Activated T-helper 9 cell treated with anti-CD3 and anti-CD28 coated beads, Interleukin-2, amount 50 U/mL, for 16 hours (primary cell): Measurements from ENCODE around the gene GNPDA1.
A peak's percentile ranks its signal among the peaks of the same experiment; 100 is the strongest.

Source experiments
- DNase-seq: peaks from one replicate; pipeline ENCODE4 v3.0.0-alpha.2; 2020; ENCODE audit warnings: low read depth

Gene GNPDA1

DNA sequence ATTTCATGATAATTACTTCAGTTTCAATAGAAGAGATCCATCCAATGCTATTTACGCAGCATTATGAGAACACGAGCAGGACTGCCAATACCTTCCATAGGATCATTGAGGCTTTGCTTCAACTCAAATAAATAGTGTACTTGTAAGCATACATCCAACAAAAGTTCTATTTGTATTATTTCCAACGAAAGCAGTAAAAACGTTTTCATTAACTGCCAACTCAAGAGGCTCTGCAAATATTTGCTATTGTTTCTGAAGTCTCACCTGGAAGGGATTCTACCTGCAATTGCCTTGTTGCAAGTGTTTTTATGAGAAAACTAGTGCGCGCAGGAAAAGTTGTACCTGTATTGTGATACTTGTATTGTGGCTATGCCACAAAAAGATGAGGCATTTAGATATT, 11.0 kb upstream of the GNPDA1 start:
- no peak for DNase-seq

DNA sequence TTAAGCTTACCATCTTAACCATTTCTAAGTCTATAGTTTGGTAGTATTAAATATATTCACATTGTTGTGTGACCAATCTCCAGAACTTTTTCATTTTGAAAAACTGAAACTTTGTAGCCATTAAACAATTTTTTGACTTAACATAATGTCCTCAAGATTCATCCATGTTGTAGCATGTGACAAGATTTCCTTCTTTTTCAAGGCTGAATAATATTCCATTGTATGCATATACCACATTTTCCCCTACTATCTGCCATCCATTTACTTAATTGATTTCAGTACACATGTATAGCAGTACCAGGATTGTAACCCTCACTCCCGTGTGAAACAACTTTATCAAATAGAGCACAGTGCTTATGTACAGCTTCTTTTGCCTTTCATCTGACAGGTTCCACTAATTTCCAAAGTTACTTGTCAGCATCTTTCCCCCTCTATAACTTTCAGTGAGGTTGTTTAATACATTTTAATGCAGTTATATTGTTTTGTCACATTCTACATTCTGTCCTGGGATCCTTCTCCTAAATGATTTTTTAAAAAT, 7.4 kb upstream of the GNPDA1 start:
- DNase-seq, result no peak

DNA sequence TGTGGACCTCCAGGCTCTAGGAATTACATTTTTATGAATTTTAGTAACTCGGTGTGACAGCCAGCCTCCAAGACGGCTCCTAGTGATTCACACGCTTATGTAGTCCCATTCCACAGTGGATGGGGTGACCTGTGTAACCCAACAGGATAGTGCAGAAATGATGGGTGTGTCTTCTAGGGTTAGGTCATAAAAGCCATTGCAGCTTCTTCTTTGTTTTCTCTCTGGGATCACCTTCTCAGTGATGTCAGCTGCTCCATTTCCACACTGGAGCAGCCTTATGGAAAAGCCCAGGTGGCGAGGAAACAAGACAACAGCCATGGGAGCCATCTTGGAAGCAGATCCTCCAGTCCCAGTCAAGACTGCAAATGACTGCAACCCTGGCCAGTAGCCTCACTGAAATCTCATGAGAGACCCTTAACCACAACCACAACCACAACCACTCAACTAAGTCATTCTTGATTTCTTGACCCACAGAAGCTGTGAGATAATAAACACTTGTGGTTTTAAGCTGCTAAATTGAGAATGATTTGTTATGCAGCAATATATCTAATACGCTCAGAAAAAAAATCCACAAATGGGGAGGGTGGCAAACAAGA, 5.1 kb upstream of the GNPDA1 start:
- DNase-seq, result no peak

DNA sequence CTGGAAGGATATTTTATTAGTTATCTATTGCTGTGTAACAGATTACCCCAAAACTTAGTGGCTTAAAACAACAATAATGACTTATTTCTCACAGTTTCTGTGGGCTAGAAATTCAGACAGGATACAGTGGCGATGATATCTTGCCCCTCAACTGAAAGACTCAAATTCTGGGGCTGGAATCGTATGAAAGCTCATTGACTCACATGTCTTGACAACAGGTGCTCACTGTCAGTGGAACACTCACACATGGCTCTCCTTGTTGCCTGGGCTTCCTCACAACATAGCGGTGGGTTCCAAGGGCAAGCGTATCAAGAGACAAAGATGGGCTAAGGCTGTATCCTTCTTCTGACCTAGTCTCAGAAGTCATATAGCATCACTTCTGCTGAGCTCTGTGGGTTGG, 3.7 kb upstream of the GNPDA1 start:
- no peak for DNase-seq

DNA sequence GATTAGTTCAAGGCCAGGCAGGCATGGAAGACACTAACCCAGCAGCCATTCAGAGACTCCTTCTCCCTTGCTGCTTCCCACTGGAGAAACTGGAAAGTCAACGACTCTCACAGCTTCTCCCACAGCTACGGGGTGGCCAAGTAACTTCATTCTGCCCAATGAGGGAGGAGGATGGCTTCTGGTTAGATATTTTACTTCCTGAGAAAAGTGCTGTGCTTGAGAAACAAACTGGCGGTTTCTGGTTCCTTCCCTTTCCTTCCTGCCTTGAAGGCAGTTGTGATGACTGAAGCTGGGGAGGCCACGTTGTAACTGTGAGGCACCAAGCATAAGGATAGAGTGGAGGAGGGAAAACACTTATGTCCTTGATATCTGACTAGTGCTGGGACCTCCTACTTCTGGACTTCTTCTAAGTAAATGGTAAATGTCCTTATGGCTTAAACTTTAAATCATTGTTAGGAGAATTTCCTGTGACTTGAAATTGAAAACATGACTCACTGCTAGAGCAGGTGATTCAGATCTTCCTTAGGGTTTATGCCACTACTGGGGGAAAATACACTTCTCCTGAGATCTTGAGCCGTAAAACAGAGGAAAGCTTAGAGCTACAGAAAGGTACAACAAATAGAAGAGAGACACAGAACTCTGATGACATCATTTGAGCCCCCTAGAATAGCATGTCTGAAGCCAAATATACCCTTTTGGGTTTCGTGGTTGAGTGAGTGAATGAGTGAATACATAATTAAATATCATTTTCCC, 3.1 kb upstream of the GNPDA1 start:
- no peak for DNase-seq

DNA sequence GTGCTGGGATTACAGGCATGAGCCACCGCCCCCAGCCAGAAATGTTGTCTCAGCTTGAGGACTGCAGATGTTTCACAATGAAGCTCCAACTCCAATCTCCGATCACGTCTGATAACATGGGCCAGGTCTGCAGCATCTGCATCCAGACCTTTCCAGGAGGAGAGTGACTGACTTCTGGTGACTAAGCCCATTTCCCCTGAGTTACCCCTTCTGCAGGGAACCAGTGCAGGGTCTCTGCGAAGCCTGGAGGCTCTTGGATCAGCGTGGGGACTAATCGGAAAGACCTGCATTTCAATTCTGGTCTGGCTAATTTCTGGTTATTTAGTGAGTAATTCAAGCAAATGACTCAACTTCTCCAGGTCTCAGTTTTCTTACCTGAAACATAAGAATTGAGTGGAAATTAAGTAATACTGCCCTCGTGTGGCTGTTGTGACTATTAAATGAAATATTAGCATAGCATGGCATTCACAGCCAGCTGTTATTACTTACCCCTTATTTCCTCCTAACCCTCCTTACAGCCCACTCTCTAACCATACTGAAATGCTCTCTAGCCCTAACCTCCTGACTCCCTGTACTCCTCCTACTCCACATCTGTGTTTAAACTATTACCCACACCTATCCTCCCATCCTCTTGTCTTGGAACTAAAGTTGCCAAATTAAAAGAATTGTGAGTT, 2.2 kb upstream of the GNPDA1 start:
- no peak for DNase-seq

DNA sequence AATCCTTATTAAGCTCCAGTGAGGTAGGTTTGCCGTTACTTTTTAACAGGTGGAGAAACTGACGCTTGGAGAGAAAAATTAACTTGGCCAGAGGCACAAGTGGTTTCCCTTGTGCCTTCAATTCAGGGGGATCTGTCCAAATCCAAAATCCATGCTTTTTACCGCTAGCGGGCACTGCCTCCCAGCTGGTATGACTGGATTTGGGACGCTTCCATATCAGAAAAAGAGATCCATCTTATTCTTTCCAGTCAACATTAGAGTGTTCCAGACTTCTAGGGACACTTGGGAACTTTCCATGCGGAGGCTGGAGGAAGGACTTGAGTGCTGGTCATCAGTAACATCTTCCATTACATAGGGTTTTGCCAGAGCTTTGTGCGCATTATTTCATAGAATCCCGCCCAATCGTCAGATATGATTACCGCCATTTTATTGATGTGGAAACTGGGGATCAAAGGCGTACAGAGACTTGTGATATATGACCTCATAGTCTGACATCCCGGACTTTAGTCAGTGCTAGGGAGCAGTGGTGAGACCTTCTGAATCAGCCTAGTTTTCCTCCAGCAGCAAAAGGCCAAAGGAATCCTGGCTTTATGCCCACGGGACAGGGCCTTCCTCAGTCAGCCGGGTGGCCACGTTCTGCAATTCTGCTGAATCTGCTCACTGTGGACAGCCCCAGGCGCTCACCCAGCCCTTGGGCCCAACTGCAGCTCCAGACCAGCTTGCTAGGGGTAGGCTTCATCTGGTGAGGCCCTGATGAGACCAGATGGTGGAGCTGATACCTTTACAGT, 1.1 kb upstream of the GNPDA1 start:
- no peak for DNase-seq

DNA sequence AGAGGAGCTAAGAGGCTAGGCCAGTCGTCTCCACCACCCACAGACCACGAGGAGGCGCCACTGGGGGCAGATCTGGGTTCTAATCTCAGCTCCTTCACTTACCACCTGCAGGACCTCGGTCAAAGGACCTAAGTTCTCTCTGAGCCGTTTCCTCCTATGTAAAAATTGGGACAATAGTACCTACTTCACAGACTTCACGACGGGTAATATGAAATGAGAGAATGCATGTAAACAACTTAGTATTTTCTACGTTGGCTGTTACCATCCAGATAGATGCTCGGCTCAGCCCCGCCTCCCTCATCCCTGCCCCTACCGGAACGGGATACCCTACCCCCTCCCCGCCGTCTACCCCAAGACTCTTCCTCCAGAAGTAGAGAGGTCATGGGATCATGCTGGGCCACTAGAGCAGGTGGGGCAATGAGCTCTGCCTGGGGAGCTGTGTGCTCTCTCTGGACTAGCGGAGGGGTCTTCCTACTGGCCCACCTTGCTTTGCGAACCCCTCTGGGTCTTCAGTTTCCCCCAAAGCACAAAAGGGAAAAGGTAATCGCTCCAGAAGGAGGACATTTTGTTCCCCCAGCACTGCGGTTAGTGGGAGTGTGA, 541 bp downstream of the GNPDA1 start:
- peak; percentile 50 for DNase-seq

DNA sequence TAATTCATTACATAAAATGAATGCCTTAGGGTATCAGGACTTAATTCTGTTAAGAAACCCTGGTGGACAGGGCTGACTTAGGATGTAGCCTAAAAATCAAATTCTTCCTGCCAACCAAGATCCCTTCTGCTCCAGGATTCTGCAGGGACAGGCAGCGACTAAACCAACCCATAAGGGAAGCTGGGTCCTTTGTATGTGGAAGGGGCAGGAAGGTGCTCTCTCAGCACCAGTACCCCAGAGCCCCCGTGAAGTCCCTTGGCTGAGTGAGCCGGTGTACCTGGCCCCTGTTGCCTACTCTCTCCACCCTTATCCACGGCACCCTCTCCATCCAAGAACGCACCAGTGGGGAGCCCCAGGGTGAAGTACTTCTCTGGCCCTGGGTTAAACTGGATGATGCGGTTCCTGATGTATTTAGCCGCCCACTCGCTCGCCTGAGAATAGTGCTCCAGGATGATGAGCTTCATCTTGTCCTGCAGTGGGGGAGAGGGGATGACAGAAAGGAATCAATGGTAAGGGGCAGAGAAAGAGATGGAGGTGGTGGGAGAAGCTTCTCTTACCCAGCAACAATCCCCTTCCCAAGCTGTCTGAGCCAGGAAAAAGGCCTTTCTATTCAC, 1.1 kb downstream of the GNPDA1 start:
- DNase-seq, result no peak

DNA sequence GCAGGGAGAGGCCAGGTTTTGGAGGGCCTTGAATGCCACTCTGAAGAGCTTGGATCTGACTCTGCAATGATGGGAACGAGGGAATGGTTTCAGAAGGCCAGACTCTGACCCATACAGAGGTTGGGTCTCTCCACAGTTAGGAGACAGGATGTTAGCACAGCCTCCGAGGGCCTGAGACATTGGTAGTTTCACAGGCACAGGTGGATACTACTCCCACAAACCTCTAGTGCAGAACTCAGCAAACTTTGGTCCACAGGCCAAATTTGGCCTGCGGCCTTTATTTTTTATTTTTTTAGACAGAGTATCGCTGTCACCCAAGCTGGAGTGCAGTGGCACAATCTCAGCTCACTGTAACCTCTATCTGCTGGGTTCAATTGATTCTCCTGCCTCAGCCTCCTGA, 2.9 kb downstream of the GNPDA1 start:
- no peak for DNase-seq

DNA sequence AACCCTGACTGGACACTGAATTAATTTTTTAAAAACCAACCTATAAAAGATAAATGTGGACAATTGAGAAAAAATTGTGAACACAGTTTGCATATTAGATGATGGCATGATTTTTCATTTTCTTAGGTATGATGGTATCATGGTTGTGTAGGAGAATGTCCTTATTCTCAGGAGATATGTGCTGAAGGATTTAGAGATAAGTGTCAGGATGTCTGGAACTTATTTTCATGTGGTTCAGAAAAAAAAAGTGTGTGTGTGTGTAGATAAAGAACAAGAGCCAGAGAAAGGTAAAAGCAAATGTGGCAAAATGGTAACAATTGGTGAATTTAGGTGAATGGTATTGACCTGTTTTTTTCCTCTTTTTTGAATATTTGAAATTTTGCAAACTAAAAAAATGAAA, 4.0 kb downstream of the GNPDA1 start:
- no peak for DNase-seq

DNA sequence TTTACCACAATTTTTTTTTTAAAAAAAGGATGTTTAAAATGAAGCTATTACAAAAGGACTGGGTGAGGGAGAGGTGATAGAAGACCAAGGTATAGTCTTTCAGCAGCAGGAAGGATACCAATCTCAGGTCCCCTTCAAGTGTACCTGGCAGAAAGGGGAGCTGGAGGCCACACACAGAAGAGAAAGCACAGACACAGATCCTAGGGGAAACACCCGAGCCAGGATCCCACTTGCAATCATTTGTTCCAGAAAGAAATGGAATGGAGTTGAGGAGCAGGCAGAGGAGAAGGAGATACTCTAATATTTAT, 5.6 kb downstream of the GNPDA1 start:
- DNase-seq, result no peak

DNA sequence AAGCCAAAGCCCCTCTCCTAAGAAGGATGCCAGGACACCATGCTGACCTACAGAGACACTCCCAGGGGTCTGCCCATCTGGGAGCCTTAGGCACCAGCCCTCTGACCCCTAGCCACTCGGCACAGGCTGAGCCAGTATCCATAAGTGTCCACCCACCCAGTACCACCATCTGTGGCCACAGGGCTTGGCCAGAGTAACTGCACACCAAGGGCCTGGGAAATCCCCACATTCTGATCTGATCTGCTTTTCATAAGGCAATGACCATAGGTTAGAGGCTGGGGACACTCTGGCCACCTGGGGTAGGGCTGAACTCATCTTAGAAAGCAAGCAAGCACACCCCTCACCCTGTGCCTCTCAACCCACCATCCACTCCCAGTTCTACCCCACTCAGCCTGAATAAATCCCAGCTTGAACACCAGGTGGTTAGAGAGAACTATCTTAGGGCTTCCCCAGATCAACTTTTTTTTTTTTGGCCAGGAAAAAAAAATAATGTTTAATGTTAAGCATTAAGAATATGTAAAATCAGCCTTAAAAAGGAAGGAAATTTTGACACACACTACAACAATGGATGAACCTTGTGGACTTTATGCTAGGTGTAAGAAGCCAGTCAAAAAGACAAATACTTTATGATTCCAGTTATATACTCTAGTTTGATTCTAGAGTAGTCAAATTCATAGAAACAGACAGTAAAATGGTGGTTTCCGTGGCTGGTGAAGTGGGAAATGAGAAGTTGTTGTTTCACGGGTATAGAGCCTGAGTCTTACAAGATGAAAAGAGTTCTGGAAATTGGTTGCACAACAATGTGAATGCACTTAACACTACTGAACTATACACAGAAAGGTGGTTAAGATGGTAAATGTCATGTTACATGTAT, 6.2 kb downstream of the GNPDA1 start:
- DNase-seq, result no peak

DNA sequence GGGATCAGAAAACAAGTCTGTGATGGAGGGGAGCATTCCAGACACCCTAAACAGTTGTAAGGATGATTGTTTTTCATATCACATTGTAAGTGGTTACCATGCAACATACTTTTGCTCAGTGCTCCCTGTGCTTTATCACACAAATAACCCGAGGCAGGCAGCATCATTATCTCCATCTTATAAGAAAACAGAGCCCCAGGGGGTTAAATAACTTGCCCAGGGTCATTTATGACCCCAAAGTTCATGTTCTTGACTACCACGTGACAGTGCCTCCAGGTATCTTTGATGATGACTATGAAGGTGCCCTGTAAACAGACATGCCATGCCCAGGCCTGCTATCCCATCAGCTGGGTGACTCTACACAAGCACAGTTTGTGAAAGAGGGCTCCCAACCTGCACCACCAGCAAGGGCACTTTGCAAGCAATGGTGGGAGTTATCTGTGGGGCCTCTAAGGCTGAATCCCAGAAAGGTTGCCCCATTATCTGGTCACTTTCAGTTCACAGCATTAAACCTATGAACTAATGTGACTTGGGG, 9.5 kb downstream of the GNPDA1 start:
- DNase-seq, result no peak

DNA sequence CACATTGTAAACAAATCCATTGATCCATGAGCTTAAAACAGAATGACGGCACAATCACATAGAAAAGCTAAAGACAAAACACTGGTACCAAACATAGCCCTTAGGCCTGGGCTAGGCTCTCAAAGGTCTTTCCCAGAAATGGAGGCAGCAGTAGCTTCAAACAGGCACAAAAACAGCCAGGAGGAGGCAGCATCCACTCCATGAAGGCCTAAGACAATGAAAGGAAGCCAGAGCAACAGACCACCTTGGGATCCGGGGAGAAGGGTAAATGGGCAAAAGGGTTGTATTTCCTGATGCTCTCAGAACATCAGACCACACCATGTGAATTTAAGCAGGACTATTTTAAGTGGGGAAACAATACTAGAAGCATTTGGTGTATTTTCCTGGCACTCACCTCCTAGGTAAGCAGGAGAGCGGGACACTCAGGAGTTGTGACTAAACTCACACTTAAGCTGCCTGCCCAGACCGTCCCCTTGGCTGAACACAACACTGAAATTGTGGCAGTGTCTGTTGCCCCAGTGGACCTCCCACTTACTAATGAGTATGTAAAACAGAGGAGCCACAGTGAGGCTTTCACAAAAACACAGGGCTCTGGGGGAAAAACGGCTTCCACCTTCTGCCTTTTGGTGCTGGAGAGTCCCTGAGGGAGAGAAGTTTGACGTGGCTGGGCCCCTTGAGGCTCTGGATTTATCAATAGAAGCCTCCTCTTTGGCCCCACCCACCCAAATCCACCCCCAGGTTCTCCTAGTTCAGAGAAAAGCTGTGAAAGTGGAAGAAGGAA, 11.9 kb downstream of the GNPDA1 start:
- DNase-seq, result no peak

DNA sequence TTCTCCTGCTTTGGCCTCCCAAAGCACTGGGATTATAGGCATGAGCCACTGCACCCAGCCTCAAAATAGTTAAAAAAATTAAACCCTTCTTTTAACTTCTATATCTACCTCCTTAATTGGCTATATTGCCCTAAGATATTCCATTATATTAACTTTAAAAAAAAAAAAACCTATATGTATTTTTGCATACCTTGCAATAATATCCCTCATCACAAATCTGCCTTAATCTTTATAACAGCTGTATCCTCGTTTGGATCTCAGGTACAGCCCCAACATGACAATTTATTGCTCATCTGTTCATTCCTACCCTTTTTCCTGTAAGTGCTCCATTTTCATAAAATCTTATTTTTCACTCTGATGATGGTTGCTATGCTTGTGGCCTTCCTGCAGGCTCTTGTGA, 12.7 kb downstream of the GNPDA1 start:
- no peak for DNase-seq

DNA sequence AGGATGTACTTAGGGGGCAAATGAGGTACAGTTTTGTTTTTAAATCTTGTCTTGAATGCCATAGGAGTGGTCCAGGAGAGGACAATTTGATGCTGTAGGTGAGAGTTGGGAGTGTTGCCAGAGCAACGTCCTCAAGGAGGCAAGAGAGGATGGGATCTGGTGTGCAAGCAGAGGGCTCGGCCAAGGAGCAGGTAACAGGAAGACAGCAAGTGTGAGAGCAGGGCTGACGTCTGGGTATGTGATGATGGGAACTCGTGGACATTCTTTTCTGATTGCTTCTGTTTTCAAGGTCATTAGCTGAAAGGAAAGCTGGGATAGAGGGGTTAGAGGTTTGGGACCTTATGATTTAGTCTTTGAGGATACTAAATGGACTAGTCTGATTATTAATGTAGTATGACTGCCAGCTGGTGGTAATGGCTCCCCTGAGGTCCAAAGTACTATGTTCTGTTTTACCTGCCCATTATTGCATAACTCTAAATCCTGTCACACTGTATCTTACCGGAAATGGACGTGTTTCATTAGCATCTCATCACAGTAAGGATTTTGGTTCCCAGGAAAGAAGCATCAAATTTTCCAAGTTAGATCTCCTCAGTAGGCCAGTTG, 15.4 kb downstream of the GNPDA1 start:
- no peak for DNase-seq

DNA sequence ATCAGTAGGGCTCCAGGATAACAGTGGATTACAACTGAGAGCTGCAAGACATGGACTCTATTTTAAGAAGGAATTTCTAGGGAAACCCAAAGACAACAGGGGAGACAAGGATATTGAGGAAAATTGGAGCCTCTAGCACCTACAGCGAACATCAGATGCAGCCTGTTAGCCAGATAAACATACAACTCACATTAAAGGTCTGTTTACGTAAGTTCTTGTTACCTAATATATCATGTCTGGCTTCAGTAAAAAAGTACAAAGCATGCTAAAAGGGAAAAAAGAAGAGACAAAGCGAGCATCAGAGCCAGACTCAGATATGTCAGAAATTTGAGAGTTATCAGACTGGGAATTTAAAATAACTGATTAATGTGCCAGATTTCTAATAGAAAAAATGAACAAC, 17.2 kb downstream of the GNPDA1 start:
- DNase-seq, result no peak

DNA sequence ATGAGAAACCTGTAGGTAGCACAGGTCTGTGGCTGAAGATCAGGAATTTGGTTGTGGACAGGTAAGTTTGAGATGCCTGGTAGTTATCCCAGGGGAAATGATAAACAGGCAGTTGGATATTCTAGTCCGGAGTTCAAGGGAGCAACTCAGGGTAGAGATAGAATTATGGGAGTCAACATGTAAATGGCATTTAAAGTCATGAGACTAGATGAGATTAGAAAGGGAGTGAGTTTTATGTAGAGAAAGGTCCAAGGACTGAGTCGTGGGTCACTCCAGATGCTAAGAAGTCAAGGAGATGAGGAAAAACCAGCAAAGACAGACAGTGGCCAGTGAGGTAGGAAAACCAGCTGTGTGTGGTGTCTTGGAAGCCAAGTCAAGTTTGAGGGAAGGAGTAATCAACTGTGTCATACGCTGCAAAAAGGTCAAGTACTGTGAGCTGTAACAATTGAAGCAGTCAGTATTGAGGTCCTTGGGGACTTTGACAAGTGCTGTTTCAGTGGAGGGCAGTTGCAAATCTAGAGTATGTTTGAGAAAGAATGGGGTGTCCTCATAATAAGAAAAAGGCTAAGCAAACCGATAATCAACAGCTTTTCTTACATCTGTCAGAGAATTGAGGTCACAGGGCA, 18.2 kb downstream of the GNPDA1 start:
- no peak for DNase-seq
